ENCODE measurements around the gene HSPB3.

The HSPB3 gene

DNA sequence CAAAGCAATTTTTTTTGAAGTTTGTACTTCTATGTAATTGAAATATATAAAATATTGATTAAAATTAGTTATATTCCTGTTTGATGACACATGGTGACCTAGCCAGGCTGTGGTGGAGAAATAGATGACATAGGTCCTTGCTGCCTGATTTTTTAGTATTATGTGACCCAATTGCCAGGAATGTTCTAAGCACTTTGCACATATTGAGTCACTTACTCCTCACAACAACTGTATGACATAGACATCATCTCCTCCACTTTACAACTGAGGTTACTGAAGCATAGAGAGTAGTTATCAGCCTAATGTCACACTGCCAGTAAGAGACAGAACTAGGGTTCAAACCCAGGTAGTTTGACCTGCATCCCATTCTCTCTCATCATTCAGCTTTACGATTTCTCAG lies 35.8 kb downstream of the HSPB3 start:
- Mint-ChIP-seq H3K27ac (no peak overlapping the region), H3K4me3 (no peak overlapping the region), H3K36me3 (ENCODE audit: low read depth) (no peaks in the 10 kb centered on the region), H3K4me1 (peaks cover 16% of the 10 kb centered on the region), H3K9me3 (no peaks in the 10 kb centered on the region), H3K27me3 (ENCODE audit: low read depth) (no peaks in the 10 kb centered on the region)
- TF ChIP-seq, protein P1, sequence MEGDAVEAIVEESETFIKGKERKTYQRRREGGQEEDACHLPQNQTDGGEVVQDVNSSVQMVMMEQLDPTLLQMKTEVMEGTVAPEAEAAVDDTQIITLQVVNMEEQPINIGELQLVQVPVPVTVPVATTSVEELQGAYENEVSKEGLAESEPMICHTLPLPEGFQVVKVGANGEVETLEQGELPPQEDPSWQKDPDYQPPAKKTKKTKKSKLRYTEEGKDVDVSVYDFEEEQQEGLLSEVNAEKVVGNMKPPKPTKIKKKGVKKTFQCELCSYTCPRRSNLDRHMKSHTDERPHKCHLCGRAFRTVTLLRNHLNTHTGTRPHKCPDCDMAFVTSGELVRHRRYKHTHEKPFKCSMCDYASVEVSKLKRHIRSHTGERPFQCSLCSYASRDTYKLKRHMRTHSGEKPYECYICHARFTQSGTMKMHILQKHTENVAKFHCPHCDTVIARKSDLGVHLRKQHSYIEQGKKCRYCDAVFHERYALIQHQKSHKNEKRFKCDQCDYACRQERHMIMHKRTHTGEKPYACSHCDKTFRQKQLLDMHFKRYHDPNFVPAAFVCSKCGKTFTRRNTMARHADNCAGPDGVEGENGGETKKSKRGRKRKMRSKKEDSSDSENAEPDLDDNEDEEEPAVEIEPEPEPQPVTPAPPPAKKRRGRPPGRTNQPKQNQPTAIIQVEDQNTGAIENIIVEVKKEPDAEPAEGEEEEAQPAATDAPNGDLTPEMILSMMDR (IDR thresholded peaks at IDR 0.05; ENCODE audit: unreplicated experiment in 3 of 3): no peak

DNA sequence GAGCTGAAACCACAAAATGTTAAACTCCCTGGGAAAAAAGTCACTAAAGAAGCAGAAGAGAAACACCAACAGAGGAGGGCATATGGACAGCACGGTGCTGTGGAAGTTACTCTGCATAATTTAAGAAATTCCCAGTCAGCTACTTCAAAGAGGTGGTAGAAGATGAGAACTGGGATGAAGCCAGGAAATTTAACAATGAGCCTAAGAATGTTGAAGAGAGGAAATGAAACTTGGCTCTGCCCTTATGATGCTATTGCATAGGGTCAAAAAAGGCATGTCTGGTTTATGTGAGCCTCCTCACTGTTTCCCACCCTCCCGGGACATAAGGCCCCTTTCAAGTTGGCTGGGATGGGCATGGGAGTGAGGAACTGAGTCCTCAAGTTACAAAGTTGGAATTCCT lies 36.7 kb downstream of the HSPB3 start:
- Mint-ChIP-seq H3K9me3 (no peaks in the 10 kb centered on the region), H3K4me3 (no peak overlapping the region), H3K27me3 (ENCODE audit: low read depth) (no peaks in the 10 kb centered on the region), H3K4me1 (peaks cover 16% of the 10 kb centered on the region), H3K27ac (no peak overlapping the region), H3K36me3 (ENCODE audit: low read depth) (no peaks in the 10 kb centered on the region)
- TF ChIP-seq, protein P1 (IDR thresholded peaks at IDR 0.05; ENCODE audit: unreplicated experiment in 3 of 3): no peak

DNA sequence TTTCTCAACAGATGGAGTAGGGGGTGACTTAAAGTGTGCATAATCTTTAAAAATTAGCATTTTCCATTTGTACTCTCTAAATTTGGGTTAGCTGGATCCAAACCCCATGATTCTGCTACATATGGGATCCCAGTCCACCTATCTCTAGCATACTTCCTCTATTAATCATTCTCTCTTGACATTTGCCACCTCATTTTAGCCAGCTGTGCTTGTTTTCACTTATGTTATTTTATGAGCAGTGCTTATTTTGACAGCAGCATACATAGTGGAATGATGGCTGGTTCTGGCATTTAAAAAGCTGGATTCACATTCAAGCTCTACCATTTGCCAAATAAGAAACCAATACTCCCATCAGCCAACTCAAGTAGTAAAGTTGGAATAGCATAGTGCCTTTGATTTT lies 39.5 kb downstream of the HSPB3 start:
- H3K27ac Mint-ChIP-seq: no peak overlapping the region
- TF ChIP-seq, protein P1 (IDR thresholded peaks at IDR 0.05; ENCODE audit: unreplicated experiment in 3 of 3): no peak

More for the DNA sequence above, 39.5 kb downstream of the HSPB3 start:
- H3K4me3 Mint-ChIP-seq: no peak overlapping the region
- no peaks in the 10 kb centered on the region for H3K36me3 Mint-ChIP-seq (ENCODE audit: low read depth)
- H3K9me3 Mint-ChIP-seq: peaks cover 7% of the 10 kb centered on the region
- no peaks in the 10 kb centered on the region for H3K27me3 Mint-ChIP-seq (ENCODE audit: low read depth)
- peaks cover 19% of the 10 kb centered on the region for H3K4me1 Mint-ChIP-seq

Measured in nephron (organoid).